Measurements from ENCODE around the gene ABCF1. TPM values are rescaled to one million over a fixed set of nuclear protein-coding genes. Genes with fewer than 3 reads are reported as not detected.

ABCF1 gene
- total and polyA plus RNA-seq, 9 of the 15 experiments (the other 6 are each of a cell fraction or from before 2014, with no cell fraction given) = 41.6 to 193 (median 102) TPM

GRCh38 chr6:30555816-30556065 is 15.5 kb upstream of the ABCF1 start (continued):
- TF ChIP-seq ZNF766 (CRISPR knock-in tag; conservative IDR thresholded peaks at IDR 0.05) (no peak), CAMTA2 (CRISPR knock-in tag; conservative IDR thresholded peaks at IDR 0.05) (0 out of 2 replicates have a peak, but pooled peaks have one; percentile 77), SLC30A9 (CRISPR knock-in tag; IDR thresholded peaks at IDR 0.05) (no peak), ZBTB2 (IDR thresholded peaks at IDR 0.05) (peak; percentile 55; the same call in 1 of the 2 replicates), ZNF551 (CRISPR knock-in tag; IDR thresholded peaks at IDR 0.05) (no peak), MTA1 (IDR thresholded peaks at IDR 0.05; ENCODE audit: borderline replicate concordance) (no peak), ZNF347 (CRISPR knock-in tag; IDR thresholded peaks at IDR 0.05; ENCODE audit: low read depth) (no peak), FOXP1 (CRISPR knock-in tag; IDR thresholded peaks at IDR 0.05) (peak; percentile 36; the same call in 1 of the 2 replicates), ATF3 (IDR thresholded peaks at IDR 0.05) (no peak), ATF3 (CRISPR knock-in tag; conservative IDR thresholded peaks at IDR 0.05) (no peak), CREM (IDR thresholded peaks at IDR 0.05; ENCODE audit: low read depth) (no peak), HDAC2 (IDR thresholded peaks at IDR 0.05) (no peak), NFE2L1 (tag; IDR thresholded peaks at IDR 0.05; ENCODE audit: borderline replicate concordance, low read depth) (no peak), XRCC5 (IDR thresholded peaks at IDR 0.05; ENCODE audit: low read depth, low read length) (no peak), RAD21 (CRISPR knock-in tag; conservative IDR thresholded peaks at IDR 0.05 in 1 of 2, IDR thresholded peaks at IDR 0.05 in 1 of 2) (no peak), NFXL1 (CRISPR knock-in tag; IDR thresholded peaks at IDR 0.05) (no peak), YBX1 (IDR thresholded peaks at IDR 0.05) (no peak), ZFX (CRISPR knock-in tag; IDR thresholded peaks at IDR 0.05) (peak; percentile 24; the same call in 1 of the 2 replicates), GMEB1 (CRISPR knock-in tag; IDR thresholded peaks at IDR 0.05) (no peak), ATF2 (CRISPR knock-in tag; IDR thresholded peaks at IDR 0.05) (no peak), HOMEZ (CRISPR knock-in tag; IDR thresholded peaks at IDR 0.05) (no peak), POU5F1 (IDR thresholded peaks at IDR 0.05; ENCODE audit: borderline replicate concordance, low read depth, low read length, partially characterized antibody) (no peak), ARID2 (IDR thresholded peaks at IDR 0.05) (no peak), FOXM1 (IDR thresholded peaks at IDR 0.05; ENCODE audit: low read depth) (no peak), FOXM1 (CRISPR knock-in tag; IDR thresholded peaks at IDR 0.05; ENCODE audit: low read depth) (0 out of 2 replicates have a peak, but pooled peaks have one; percentile 51)

Data from K562 (cell line).